Thyroid gland (tissue), 4 donors: ENCODE measurements around the gene CCL2.

Experiments used
- CTCF ChIP-seq, 6 experiments: fragments of 200-600 bp in 3 of 6; fragments of 450-650 bp in 3 of 6; sonication (generic) in 3 of 6; IDR thresholded peaks; one replicate each; pipeline ENCODE4 v1.5.1; 2016 to 2019; ENCODE audit warnings: antibody characterized with exemption in 6 of 6, mild to moderate bottlenecking in 2 of 6, inconsistent platforms in 1 of 6, moderate library complexity in 1 of 6
- POLR2A ChIP-seq, 2 donors: fragments of 450-650 bp; IDR thresholded peaks; one replicate each; pipeline ENCODE4 v1.6.1; 2017; ENCODE audit warnings: antibody characterized with exemption in 2 of 2, mild to moderate bottlenecking in 2 of 2, moderate library complexity in 1 of 2

GRCh38 chr17:34265711-34266110, 10.6 kb downstream of the CCL2 start:
- no peak for TF ChIP-seq CTCF (IDR thresholded peaks at IDR 0.05)
- no peak for TF ChIP-seq POLR2A (IDR thresholded peaks at IDR 0.05)
